Stimulated activated CD4-positive, alpha-beta T cell treated with anti-CD3 and anti-CD28 coated beads, Interleukin-4, amount 100 ng/mL, for 4 hours (primary cell): ENCODE results near the gene RPLP1.
A peak's percentile ranks its signal among the peaks of the same experiment; 100 is the strongest.
"Not testable (repeated sequence)": the region's sequence is repeated elsewhere in the genome, so short reads cannot be mapped to it uniquely, and the experiment has no call there.

Source experiments
- DNase-seq, 2 experiments: peaks; one replicate each; pipeline ENCODE4 v3.0.0-alpha.2; 2020

The RPLP1 gene

DNA sequence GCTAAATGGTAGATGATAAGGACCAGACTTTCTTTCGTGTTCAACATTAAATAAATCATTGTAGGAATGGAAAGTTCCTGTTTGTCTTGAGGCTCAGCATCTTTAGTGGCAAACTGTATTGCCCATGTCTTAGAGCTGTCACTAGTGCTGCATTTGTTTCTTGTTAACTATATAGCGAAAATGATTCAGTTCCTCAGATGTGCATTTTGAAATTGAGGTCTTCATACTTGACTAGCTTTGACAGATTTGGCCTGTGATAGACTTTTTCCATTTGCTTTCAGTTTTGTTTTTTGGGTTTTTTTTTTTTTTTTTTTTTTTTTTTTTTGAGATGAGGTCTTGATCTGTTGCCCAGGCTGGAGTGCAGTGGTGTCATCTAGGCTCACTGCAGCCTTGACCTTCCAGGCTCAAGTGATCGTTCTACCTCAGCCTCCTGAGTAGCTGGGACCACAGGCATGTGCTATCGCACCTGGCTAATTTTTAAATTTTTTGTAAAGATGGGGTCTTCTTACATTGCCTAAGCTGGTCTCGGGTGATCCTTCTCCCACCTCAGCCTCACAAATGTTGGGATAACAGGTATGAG is 9.5 kb upstream of the RPLP1 start:
- no peak for DNase-seq

- no peak for DNase-seq
Measured at GRCh38 chr15:69444686-69445085, 7.9 kb upstream of the RPLP1 start.

GRCh38 chr15:69446953-69447352 is 5.7 kb upstream of the RPLP1 start:
- DNase-seq, result no peak

- not testable (repeated sequence) for DNase-seq
Measured at GRCh38 chr15:69450221-69450620, 2.4 kb upstream of the RPLP1 start.

GRCh38 chr15:69450968-69451695 is 1.5 kb upstream of the RPLP1 start:
- DNase-seq, result no peak

GRCh38 chr15:69451951-69452691 is 497 bp upstream of the RPLP1 start:
- no peak for DNase-seq

DNA sequence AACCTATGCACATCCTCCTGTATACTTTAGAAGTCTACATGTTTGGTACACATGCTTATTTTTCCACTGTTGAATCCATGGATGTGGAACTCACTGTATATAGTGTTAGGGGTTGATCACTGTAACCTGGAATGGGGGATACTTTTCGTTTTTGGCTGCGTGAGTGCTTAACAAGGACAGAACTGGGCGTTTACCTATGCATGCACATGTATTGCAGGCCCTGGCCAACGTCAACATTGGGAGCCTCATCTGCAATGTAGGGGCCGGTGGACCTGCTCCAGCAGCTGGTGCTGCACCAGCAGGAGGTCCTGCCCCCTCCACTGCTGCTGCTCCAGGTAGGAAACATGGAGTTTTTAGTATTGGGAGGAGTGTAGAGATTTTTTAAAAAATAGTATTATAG is 2.3 kb downstream of the RPLP1 start:
- DNase-seq, result no peak

GRCh38 chr15:69456208-69457166 is 3.9 kb downstream of the RPLP1 start:
- no peak for DNase-seq

DNA sequence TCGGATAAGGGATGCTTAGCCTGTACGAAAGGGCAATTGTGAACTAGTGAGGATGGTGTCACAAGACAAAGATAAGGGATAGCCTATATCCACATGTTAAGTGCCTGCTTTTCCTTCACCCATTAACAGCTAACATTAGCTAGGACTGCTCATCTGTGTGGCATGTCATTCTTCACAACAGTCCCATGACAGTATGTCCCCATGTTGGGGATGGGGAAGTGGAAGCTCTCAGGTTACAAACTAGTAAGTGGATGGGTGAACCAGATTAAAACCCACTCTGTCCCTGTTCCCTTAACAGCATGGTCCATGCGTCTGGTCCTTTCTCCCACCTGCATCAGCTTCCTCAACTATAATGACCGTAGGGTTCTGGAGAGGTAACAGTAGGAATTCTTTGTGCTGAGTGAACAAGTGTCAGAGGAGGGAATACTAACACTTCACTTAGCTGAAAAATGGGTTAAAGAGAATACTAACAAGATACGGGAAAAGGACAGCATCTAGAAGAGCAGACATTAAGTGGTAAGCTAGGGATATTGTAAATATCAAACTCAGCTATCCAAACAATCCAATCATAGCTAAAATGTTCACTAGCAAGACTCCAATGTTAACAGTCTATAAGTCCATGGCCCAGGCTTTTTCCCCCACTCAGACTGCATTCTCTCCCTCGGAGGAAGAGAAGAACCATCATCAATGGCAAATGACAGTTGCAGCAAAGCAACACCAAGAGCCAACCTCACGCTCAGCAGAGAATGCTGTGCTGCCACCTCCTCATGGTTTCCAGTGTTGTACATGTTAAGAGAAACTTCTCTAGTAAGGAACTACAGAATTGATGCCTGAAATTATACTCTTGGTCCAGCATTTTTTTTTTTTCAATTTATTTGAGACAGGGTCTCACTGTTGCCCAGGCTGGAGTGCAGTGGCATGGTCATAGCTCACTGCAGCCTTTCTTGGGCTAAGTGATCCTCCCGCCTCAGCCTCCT is 5.0 kb downstream of the RPLP1 start:
- DNase-seq, result no peak

DNA sequence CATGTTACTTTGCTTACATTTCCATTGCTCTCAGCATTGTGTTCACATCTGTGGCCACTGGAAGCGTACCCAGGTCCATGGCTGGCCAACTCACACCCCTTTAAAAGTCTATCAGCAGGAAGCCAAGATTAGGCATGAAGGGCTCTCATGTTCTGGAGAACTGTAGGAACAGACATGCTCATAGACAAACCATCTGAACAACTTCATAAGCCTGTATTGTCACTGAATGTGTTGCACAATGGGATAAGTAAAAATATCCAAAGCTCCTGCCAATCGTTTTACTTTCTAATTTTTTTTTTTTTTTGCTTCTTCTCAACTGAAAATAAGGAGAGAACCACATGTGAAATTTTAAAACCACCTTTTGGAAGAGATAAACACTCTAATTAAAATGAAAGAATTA is 6.4 kb downstream of the RPLP1 start:
- DNase-seq, result no peak

- no peak for DNase-seq
Measured at GRCh38 chr15:69460481-69460880, 7.9 kb downstream of the RPLP1 start.

GRCh38 chr15:69462030-69462492 is 9.4 kb downstream of the RPLP1 start:
- DNase-seq, result no peak

- peak; percentile 90 for DNase-seq
Measured at GRCh38 chr15:69462493-69463181, 10.0 kb downstream of the RPLP1 start.

DNA sequence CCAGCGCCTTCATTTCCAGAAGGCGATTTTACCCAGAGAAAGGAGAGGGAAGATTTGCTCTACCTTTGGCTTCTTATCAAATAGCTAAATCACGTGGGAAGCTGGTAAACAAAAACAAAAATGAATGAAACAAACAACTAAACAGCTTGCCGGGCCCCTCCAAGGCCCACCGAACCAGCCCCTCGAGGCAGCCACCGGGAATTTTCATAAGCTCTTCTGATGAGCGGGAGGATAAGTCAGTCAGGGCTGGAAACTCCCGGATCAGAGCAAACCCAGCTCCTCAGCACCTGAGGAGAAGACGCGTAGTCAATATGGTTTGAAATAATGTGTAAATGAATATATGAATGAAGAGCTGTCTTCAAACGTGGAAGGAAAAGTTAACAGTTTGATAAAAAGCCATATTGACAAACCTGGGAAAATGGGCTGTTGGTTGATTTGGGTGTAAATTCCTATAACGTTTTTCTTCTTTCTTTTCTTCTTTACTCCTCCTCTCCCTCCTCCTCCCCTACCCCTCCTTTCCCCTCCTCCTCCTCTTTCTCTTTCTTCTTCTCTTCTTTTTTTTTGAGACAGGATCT is 10.7 kb downstream of the RPLP1 start:
- no peak for DNase-seq

DNA sequence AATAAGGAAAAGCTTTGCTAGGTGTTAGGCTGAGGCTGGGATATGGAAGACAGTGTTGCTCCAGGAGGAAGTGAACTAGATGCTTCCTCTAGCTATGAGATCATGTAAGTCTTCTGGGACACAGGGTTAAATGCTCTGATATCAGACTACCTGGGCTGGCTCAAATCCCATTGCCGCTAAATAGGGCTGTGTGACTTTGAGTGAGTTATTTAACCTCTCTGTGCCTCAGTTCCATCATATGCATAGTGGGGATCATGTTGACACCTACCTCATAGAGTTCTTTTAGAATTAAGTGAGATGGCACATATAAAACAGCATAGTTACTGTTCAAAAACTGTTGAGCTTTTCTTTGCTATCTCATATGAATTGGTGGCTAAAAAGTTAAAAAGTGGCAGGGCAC is 12.6 kb downstream of the RPLP1 start:
- no peak for DNase-seq

DNA sequence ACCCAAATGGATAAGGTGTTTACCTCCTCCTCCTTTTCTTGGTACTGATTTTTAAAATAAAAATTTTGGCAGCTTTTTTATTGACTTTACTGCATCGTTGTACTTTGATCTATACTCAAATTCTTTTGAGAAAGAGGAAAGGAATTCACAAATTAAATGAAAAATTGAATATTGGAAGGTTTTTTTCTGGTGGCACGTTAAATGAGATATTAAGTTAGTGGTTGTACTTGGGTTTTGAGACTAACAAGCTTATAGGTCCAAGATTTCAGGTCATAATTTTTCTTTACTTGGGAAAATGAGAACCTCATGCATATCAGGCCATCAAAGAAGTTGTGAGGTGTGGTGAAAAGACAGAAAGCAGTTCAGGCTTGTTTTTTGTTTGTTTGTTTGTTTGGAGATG is 14.1 kb downstream of the RPLP1 start:
- no peak for DNase-seq

DNA sequence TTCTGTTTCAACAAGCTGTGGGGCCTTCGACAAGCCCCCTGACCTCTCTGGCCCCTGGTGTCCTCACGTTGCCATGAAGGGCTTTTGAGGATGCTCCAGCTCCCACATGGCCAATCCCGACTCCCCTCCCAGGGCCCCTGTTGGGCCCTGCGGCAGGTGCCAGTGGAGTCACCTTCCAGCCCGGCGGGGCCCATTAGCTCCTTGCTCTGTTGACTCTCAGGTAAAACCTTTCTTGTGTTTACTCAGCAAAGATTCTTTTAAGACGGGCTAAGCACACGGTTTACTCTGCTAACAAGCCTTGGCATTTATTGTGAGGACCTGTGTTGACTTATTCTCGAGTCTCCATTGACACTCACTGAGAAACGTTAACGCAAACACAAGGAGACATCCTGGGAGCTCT is 15.0 kb downstream of the RPLP1 start:
- DNase-seq, result no peak

DNA sequence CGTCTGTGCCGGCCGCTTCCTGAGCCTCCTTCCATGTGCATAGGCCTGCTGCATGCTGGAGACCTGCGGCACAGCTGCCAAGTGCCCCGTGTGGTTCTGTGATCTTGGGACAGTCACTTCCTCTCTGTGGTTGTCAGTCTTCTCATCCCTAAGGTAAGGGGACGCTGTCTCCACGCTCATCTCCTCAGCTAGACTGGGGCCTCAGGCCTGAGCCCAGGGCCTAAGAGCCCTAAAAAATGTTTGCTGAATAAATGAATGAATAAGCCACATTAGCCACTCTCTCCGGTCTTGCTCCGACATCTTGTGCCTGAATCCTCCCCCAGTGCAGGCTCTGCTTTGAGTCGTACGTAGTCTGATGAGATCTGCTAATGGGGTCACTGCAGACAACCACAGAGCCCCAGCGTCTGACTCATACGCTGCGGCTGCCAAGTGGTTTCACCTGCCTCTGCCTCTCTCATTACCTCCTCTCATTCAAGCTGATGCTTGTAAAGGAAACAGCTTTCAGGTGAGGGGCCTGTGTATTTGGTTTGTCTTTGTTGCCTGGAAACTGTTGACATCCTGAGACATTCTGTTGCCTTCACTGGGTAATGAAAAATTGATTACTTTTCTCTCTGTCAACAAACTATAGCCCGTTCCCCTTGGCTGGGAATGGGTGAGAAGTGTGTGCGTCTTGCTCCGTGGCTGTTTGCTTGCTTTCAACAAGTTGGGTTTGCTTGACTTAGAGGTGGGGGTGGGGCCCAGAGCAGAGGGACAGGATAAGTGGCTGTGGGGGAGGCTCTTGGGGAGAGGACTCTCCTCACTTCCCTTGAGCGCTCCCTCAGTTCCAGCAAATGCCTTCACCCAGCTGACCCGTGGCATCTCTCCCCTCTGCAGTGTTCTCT is 15.9 kb downstream of the RPLP1 start:
- DNase-seq, result peak; percentile 66 to 85

- DNase-seq, result no peak
Measured at GRCh38 chr15:69469467-69470201, 17.0 kb downstream of the RPLP1 start.
